WTC11 (cell line): Measurements from ENCODE around the gene ROBO1. TPM values are rescaled to one million over a fixed set of nuclear protein-coding genes. Genes with fewer than 3 reads are reported as not detected.

Experiments used
- AR ChIP-seq: fragments of 250-450 bp; sonication (Bioruptor Pico); IDR thresholded peaks from 2 replicates; pipeline ENCODE4 v1.9.0; 2021; ENCODE audit warnings: mild to moderate bottlenecking
- ARID4B ChIP-seq: sonication (generic); formaldehyde crosslinking; IDR thresholded peaks from 2 replicates; pipeline ENCODE4 v1.8.0; 2023; ENCODE audit warnings: missing genetic modification reagents, mild to moderate bottlenecking, borderline replicate concordance
- CTCF ChIP-seq: fragments of 200-600 bp; IDR thresholded peaks from 2 replicates; pipeline ENCODE4 v1.8.0; 2022; ENCODE audit warnings: antibody characterized with exemption
- FOXJ3 ChIP-seq: sonication (generic); formaldehyde crosslinking; IDR thresholded peaks from 2 replicates; pipeline ENCODE4 v1.9.0; 2021; ENCODE audit warnings: missing genetic modification reagents, mild to moderate bottlenecking, borderline replicate concordance
- FOXP1 ChIP-seq: sonication (generic); formaldehyde crosslinking; IDR thresholded peaks from 2 replicates; pipeline ENCODE4 v1.8.0; 2022; ENCODE audit warnings: missing genetic modification reagents, mild to moderate bottlenecking, moderate library complexity, borderline replicate concordance
- HMGXB4 ChIP-seq: sonication (generic); formaldehyde crosslinking; IDR thresholded peaks from 2 replicates; pipeline ENCODE4 v1.8.1; 2023; ENCODE audit warnings: mild to moderate bottlenecking, moderate library complexity, missing genetic modification reagents
- JAZF1 ChIP-seq: fragments of 250-450 bp; sonication (Bioruptor Pico); IDR thresholded peaks from 2 replicates; pipeline ENCODE4 v1.9.0; 2021; ENCODE audit warnings: moderate library complexity, mild to moderate bottlenecking, inconsistent platforms
- JUN ChIP-seq: sonication (generic); formaldehyde crosslinking; IDR thresholded peaks from 2 replicates; pipeline ENCODE4 v1.8.0; 2023; ENCODE audit warnings: mild to moderate bottlenecking, missing genetic modification reagents
- KAT7 ChIP-seq: sonication (generic); formaldehyde crosslinking; IDR thresholded peaks from 2 replicates; pipeline ENCODE4 v1.8.1; 2023; ENCODE audit warnings: missing genetic modification reagents, mild to moderate bottlenecking, borderline replicate concordance
- MXD4 ChIP-seq: fragments of 250-450 bp; sonication (Bioruptor Pico); IDR thresholded peaks from 2 replicates; pipeline ENCODE4 v1.8.0; 2021; ENCODE audit warnings: mild to moderate bottlenecking, moderate library complexity, borderline replicate concordance
- NFATC4 ChIP-seq: fragments of 250-450 bp; sonication (Bioruptor Pico); IDR thresholded peaks from 2 replicates; pipeline ENCODE4 v1.9.0; 2021; ENCODE audit warnings: mild to moderate bottlenecking
- NR1H2 ChIP-seq: sonication (generic); formaldehyde crosslinking; IDR thresholded peaks from 2 replicates; pipeline ENCODE4 v1.9.0; 2021; ENCODE audit warnings: mild to moderate bottlenecking, moderate library complexity, missing genetic modification reagents
- NR2C2 ChIP-seq: sonication (generic); formaldehyde crosslinking; IDR thresholded peaks from 2 replicates; pipeline ENCODE4 v1.8.0; 2022; ENCODE audit warnings: mild to moderate bottlenecking, missing genetic modification reagents
- OVOL2 ChIP-seq: fragments of 250-450 bp; sonication (Bioruptor Pico); IDR thresholded peaks from 2 replicates; pipeline ENCODE4 v1.9.0; 2021; ENCODE audit warnings: mild to moderate bottlenecking, borderline replicate concordance
- RELA ChIP-seq: sonication (generic); formaldehyde crosslinking; IDR thresholded peaks from 2 replicates; pipeline ENCODE4 v1.8.1; 2022; ENCODE audit warnings: missing genetic modification reagents, mild to moderate bottlenecking, borderline replicate concordance
- SMAD3 ChIP-seq: sonication (generic); formaldehyde crosslinking; IDR thresholded peaks from 2 replicates; pipeline ENCODE4 v1.8.0; 2022; ENCODE audit warnings: missing genetic modification reagents, mild to moderate bottlenecking, borderline replicate concordance
- SMAD4 ChIP-seq: sonication (generic); formaldehyde crosslinking; IDR thresholded peaks from 2 replicates; pipeline ENCODE4 v1.8.0; 2022; ENCODE audit warnings: mild to moderate bottlenecking, missing genetic modification reagents
- SOX15 ChIP-seq: fragments of 250-450 bp; sonication (Bioruptor Pico); IDR thresholded peaks from 2 replicates; pipeline ENCODE4 v1.9.0; 2021; ENCODE audit warnings: mild to moderate bottlenecking
- TEAD1 ChIP-seq: sonication (generic); formaldehyde crosslinking; IDR thresholded peaks from 2 replicates; pipeline ENCODE4 v1.8.0; 2022; ENCODE audit warnings: mild to moderate bottlenecking, missing genetic modification reagents
- USF2 ChIP-seq: sonication (generic); formaldehyde crosslinking; IDR thresholded peaks from 2 replicates; pipeline ENCODE4 v1.8.1; 2023; ENCODE audit warnings: mild to moderate bottlenecking, missing genetic modification reagents, moderate library complexity
- ZNF219 ChIP-seq: sonication (generic); formaldehyde crosslinking; IDR thresholded peaks from 2 replicates; pipeline ENCODE4 v1.8.0; 2023; ENCODE audit warnings: missing genetic modification reagents, mild to moderate bottlenecking, borderline replicate concordance
- ZNF232 ChIP-seq: sonication (generic); formaldehyde crosslinking; IDR thresholded peaks from 2 replicates; pipeline ENCODE4 v1.8.0; 2022; ENCODE audit warnings: mild to moderate bottlenecking, missing genetic modification reagents
- ZNF317 ChIP-seq: sonication (generic); formaldehyde crosslinking; IDR thresholded peaks from 2 replicates; pipeline ENCODE4 v1.8.1; 2023; ENCODE audit warnings: low read depth, mild to moderate bottlenecking, moderate library complexity, missing genetic modification reagents, borderline replicate concordance
- ZNF396 ChIP-seq: fragments of 250-450 bp; sonication (Bioruptor Pico); IDR thresholded peaks from 2 replicates; pipeline ENCODE4 v1.8.0; 2021; ENCODE audit warnings: mild to moderate bottlenecking, moderate library complexity, borderline replicate concordance
- ZNF512 ChIP-seq: sonication (generic); formaldehyde crosslinking; IDR thresholded peaks from 2 replicates; pipeline ENCODE4 v1.8.1; 2022; ENCODE audit warnings: missing genetic modification reagents, borderline replicate concordance
- ZSCAN18 ChIP-seq: fragments of 250-450 bp; sonication (Bioruptor Pico); IDR thresholded peaks from 2 replicates; pipeline ENCODE4 v2.1.2; 2022; ENCODE audit warnings: mild to moderate bottlenecking, moderate library complexity
- total RNA-seq: library from RNA; stranded (reverse); gene quantifications from 3 replicates; pipeline ENCODE4 v1.2.3, GENCODE V29; 2021

The ROBO1 gene
- total RNA-seq, 1 experiment from 2014 or later: 90.9 TPM

GRCh38 chr3:79018671-79019136 lies 749.1 kb downstream of the ROBO1 start (continued):
- TF ChIP-seq ARID4B (CRISPR knock-in tag) (peak; percentile 58; the same call in 1 of the 2 replicates), MXD4 (CRISPR knock-in tag) (no peak), JAZF1 (no peak), JUN (CRISPR knock-in tag) (0 out of 2 replicates have a peak, but pooled peaks have one; percentile 11), RELA (CRISPR knock-in tag) (peak; percentile 56; the same call in 1 of the 2 replicates), FOXP1 (CRISPR knock-in tag) (peak; percentile 76), ZNF512 (CRISPR knock-in tag) (no peak), OVOL2 (CRISPR knock-in tag) (no peak), TEAD1 (CRISPR knock-in tag) (no peak), NR2C2 (no peak), ZNF317 (no peak), ZNF219 (CRISPR knock-in tag) (no peak), SOX15 (no peak), USF2 (no peak), AR (CRISPR knock-in tag) (no peak), FOXJ3 (no peak), SMAD4 (CRISPR knock-in tag) (no peak), NR1H2 (CRISPR knock-in tag) (no peak), HMGXB4 (peak; percentile 83), ZNF396 (no peak), CTCF (no peak), ZNF232 (CRISPR knock-in tag) (no peak), NFATC4 (no peak), KAT7 (peak; percentile 94; the same call in 1 of the 2 replicates), ZSCAN18 (no peak), SMAD3 (no peak)
